ENCODE data around the gene ELAC1.

ELAC1 gene

DNA sequence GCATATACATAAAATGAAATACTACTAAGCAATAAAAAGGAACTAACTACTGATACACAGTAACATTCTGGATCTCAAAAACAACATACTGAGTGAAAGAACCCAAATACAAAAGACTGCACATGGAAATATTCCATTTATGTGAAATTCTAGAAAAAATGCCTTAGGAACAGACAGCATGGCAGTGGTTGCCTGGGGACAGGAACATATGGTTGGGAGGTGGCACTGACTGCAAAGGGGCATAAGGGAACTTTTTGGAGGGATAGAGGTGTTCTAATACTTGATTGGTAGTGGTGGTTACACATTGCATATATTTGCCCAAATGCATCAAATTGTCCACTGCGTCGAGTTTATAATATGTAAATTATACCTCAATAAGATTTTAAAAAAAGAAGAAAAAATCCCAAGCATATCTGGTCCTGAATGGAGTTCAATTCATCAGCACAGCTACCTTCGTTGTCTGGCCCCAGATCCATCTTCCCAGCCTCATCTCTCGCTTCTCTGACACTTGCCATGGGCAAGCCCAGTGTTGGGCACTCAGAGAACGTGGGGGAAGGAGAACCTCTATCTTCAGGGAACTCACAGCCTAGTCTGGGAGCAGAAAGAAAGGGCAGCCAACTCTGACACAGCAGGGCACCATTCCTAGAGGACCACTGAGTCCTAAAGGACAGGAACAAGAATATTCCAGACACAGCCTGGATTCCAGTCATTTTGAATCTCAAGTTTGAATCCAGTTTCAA is 53.6 kb downstream of the ELAC1 start:
- DNase-seq: no peak

DNA sequence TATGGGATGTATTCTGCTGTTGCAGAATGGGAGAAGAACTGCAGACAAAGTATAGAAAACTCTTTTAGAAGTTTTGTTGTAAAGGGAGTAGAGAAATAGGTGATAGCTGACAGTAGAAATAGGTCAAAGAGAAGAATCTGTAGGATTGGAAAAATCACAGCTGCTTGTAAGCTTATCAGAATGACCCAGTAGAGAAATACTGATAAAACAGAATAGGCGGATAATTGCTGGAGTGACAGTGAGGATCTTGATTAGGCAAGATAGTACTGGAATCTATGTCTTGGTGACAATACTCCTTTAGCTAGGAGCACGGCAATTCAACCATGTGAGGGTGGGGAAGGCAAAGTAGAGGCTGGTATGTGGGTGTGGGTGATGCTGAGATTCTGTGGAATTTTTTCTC is 57.7 kb downstream of the ELAC1 start:
- no peak for DNase-seq

- DNase-seq: no peak
Observed at GRCh38 chr18:51028201-51028805, 60.5 kb downstream of the ELAC1 start.

DNA sequence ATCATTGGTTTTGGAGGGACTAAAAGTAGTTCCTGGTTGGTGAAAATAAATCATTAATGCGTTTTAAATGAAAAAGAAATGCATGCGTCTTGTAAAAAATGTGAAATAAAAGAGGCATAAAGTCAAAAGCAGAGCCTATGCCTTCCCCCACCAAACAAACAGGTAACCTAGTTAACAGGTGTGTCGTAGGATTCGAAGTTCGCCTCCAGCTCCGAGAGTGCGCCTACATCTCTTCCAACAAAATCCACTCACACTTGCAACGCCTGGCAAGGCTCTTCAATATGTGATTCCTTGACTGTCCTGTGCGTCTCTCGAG is 61.5 kb downstream of the ELAC1 start:
- DNase-seq: no peak

GRCh38 chr18:51029694-51030536 is 62.1 kb downstream of the ELAC1 start, which contains the start of gene SMAD4:
TSS of gene SMAD4 (plus strand) at chr18:51030213. CDS start at chr18:51047047, 16,834 bp downstream.
- DNase-seq: peak; percentile 98

DNA sequence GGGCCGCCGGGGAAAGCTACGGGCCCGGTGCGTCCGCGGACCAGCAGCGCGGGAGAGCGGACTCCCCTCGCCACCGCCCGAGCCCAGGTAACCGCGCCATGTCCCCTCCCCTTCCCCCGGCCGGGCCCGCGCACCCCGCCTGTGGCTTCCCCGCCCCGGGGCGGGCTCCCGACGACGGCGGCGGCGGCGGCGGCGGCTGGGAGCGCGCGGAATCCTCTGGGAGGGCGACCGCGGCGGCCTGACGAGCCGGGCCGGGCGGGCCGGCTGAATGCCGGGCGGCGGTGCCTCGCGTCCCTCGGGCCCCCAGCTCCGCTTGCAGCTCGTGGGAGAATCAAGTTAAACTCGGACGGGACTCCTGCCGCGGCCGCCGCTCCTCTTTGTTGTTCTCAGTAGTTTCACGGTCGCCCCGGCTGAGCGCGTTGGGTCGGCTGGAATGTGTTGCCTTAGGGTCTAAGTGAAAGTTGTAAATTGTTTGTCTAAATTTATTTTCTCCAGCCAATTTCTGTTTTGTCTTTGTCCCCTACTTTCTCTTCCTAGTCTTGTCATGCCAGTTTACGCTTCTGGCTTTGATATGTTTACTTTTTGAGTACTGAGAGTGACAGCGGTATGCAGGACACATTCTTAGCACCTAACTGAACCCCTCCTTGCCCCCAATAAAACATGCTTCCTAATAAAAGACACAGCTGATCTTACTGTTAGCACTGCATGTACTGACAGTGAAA is 62.9 kb downstream of the ELAC1 start:
- DNase-seq: peak; percentile 76

- DNase-seq: no peak
Observed at GRCh38 chr18:51032193-51032592, 64.4 kb downstream of the ELAC1 start.

DNA sequence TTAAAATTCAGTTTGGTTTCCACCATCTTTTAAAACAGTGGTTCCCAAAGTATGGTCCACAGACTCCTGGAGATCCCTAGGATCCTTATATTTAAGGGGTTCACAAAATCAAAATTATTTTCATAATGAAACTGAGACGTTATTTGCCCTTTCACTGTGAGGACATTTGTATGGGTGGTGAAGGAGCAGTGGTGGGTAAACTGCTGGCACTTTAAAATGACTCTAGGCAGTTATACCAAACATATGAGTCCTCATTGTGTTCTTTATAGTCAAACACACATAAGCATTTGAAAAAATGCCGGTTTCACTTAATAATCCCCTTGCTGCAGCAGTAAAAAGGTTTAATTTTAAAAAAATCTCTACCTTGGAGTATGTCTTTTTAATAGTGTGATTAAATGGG is 69.4 kb downstream of the ELAC1 start:
- no peak for DNase-seq

Data from right hindlimb (tissue), 1 donor.